K562 (cell line): ENCODE data around the gene SAMM50. TPM values are rescaled to one million over a fixed set of nuclear protein-coding genes. Genes with fewer than 3 reads are reported as not detected.
A peak's percentile ranks its signal among the peaks of the same experiment; 100 is the strongest.

Experiments used
- ARID3A ChIP-seq: IDR thresholded peaks from 2 replicates; pipeline ENCODE4 v1.6.1; 2012; ENCODE audit warnings: low read depth, low read length, improper control_type of control experiment, borderline replicate concordance
- BCL6 ChIP-seq: fragments of 250-450 bp; sonication (Bioruptor Pico); IDR thresholded peaks from 2 replicates; pipeline ENCODE4 v1.4.0; 2020
- BHLHE40 ChIP-seq: IDR thresholded peaks from 2 replicates; pipeline ENCODE4 v1.6.1; 2011; ENCODE audit warnings: low read length, improper control_type of control experiment
- CUX1 ChIP-seq: fragments of 200-800 bp; sonication (Bioruptor generic); IDR thresholded peaks from 2 replicates; pipeline ENCODE4 v1.6.1; 2016; ENCODE audit warnings: missing genetic modification characterization, missing compliant biosample characterization
- DACH1 ChIP-seq: fragments of 450-650 bp; IDR thresholded peaks from 2 replicates; pipeline ENCODE4 v1.6.1; 2018; ENCODE audit not compliant: partially characterized antibody
- GABPA ChIP-seq: fragments of 200-800 bp; sonication (Bioruptor generic); conservative IDR thresholded peaks from 2 replicates; pipeline ENCODE4 v1.6.1; 2016; ENCODE audit warnings: low read depth, missing genetic modification characterization, missing compliant biosample characterization
- GABPB2 ChIP-seq: fragments of 250-450 bp; sonication (Bioruptor Pico); conservative IDR thresholded peaks from 2 replicates; pipeline ENCODE4 v1.5.1; 2021; ENCODE audit warnings: mild to moderate bottlenecking
- NFE2 ChIP-seq: IDR thresholded peaks from 2 replicates; pipeline ENCODE4 v1.6.1; 2014; ENCODE audit warnings: antibody characterized with exemption, low read depth
- NR2F6 ChIP-seq: fragments of 450-650 bp; formaldehyde crosslinking; IDR thresholded peaks from 2 replicates; pipeline ENCODE4 v1.4.0; 2020; ENCODE audit warnings: mild to moderate bottlenecking
- PURB ChIP-seq: sonication (generic); formaldehyde crosslinking; IDR thresholded peaks from 2 replicates; pipeline ENCODE4 v1.9.0; 2021; ENCODE audit warnings: low read depth, mild to moderate bottlenecking, missing genetic modification reagents
- SETDB1 ChIP-seq: IDR thresholded peaks from one replicate; pipeline ENCODE4 v1.6.1; 2012; ENCODE audit warnings: low read length, control low read depth, inconsistent platforms
- STAT5A ChIP-seq: IDR thresholded peaks from 2 replicates; pipeline ENCODE4 v1.6.1; 2012; ENCODE audit warnings: low read length, inconsistent platforms, borderline replicate concordance
- TAF9B ChIP-seq: fragments of 450-650 bp; IDR thresholded peaks from 2 replicates; pipeline ENCODE4 v1.6.1; 2018; ENCODE audit warnings: mild to moderate bottlenecking; ENCODE audit not compliant: partially characterized antibody
- TBL1XR1 ChIP-seq, 2 experiments: IDR thresholded peaks; 2 replicates each; pipeline ENCODE4 v1.6.1; 2012; ENCODE audit warnings: improper control_type of control experiment in 2 of 2, low read length in 2 of 2, mild to moderate bottlenecking in 1 of 2
- ZBTB33 ChIP-seq: sonication (generic); formaldehyde crosslinking; IDR thresholded peaks from 2 replicates; pipeline ENCODE4 v1.8.1; 2023; ENCODE audit warnings: mild to moderate bottlenecking, missing genetic modification reagents
- ZNF830 ChIP-seq: fragments of 250-450 bp; sonication (Bioruptor Pico); IDR thresholded peaks from 2 replicates; pipeline ENCODE4 v1.5.0; 2021; ENCODE audit warnings: mild to moderate bottlenecking
- polyA plus RNA-seq, 8 experiments: library from polyadenylated mRNA; depleted of rRNA in 4 of 8; stranded (reverse) in 5 of 8; unstranded in 3 of 8; fragments of >200 nt; fragmentation: Nextera tagmentation in 2 of 8; fragmentation: Illumina TruSeq in 1 of 8; extraction: Ambion mirVana in 2 of 8; extraction: Trizol in 1 of 8; gene quantifications; 2 replicates each; pipeline versions ENCODE4 v1.2.1 to v1.2.3, GENCODE V29; 2011 to 2014; ENCODE audit warnings: inconsistent platforms in 1 of 8, missing spikeins in 1 of 8
- total RNA-seq, 7 experiments: library from RNA; depleted of rRNA in 6 of 7; stranded (reverse); fragments of >200 nt in 6 of 7; fragmentation: Illumina TruSeq in 2 of 7; extraction: Trizol in 2 of 7; gene quantifications; 2 replicates each; pipeline versions ENCODE4 v1.2.1 to v1.2.3, GENCODE V29; 2011 to 2021; ENCODE audit warnings: low replicate concordance in 1 of 7
- TF ChIP-seq, protein P1 (sequence below): fragments of 250-450 bp; sonication (Bioruptor Pico); IDR thresholded peaks from 2 replicates; pipeline ENCODE4 v1.5.0; 2022; ENCODE audit warnings: mild to moderate bottlenecking

Gene SAMM50
- total and polyA plus RNA-seq, 9 of the 15 experiments (the other 6 are each of a cell fraction or from before 2014, with no cell fraction given): 14.6 to 49.3 (median 38.1) TPM

- TF ChIP-seq CUX1 (CRISPR knock-in tag) (no peak), ZBTB33 (CRISPR knock-in tag) (no peak), BHLHE40 (no peak), GABPB2 (no peak), PURB (CRISPR knock-in tag) (no peak), NFE2 (no peak), STAT5A (no peak), GABPA (peak; percentile 93), TAF9B (peak; percentile 51), DACH1 (no peak), SETDB1 (no peak), TBL1XR1 (IDR thresholded peaks at IDR 0.05; ENCODE audit: low read length in 2 of 2) (no peak), ZNF830 (CRISPR knock-in tag) (no peak), NR2F6 (CRISPR knock-in tag) (no peak), BCL6 (CRISPR knock-in tag) (no peak), ARID3A (no peak)
- TF ChIP-seq, protein P1, sequence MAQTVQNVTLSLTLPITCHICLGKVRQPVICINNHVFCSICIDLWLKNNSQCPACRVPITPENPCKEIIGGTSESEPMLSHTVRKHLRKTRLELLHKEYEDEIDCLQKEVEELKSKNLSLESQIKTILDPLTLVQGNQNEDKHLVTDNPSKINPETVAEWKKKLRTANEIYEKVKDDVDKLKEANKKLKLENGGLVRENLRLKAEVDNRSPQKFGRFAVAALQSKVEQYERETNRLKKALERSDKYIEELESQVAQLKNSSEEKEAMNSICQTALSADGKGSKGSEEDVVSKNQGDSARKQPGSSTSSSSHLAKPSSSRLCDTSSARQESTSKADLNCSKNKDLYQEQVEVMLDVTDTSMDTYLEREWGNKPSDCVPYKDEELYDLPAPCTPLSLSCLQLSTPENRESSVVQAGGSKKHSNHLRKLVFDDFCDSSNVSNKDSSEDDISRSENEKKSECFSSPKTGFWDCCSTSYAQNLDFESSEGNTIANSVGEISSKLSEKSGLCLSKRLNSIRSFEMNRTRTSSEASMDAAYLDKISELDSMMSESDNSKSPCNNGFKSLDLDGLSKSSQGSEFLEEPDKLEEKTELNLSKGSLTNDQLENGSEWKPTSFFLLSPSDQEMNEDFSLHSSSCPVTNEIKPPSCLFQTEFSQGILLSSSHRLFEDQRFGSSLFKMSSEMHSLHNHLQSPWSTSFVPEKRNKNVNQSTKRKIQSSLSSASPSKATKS (CRISPR knock-in tag): no peak
Observed at GRCh38 chr22:43955040-43955882, at the start of gene SAMM50 (continued).
